RWPE1 (cell line): ENCODE data around the gene RNF166.

Experiments used
- CTCF ChIA-PET: fragments of 350-600 bp; sonication (Branson Sonifier 250); formaldehyde crosslinking; extraction: SDS; loops from one replicate; lab custom pipeline; 2021; lab: Yijun Ruan, JAX
- POLR2A ChIA-PET: fragments of 400-600 bp; formaldehyde crosslinking; extraction: SDS; loops from one replicate; lab custom pipeline; 2020; ENCODE audit warnings: antibody characterized with exemption; ENCODE audit not compliant: low non-redundant PET; lab: Yijun Ruan, JAX
- DNase-seq: peaks from one replicate; pipeline ENCODE4 v3.0.0; 2012; ENCODE audit warnings: low spot score
- H3K27ac ChIP-seq: fragments of 450-650 bp; 2 replicates; pipeline ENCODE4 v1.5.1; 2017
- TF ChIP-seq, protein P1 (sequence below): fragments of 450-650 bp; conservative IDR thresholded peaks from 2 replicates; pipeline ENCODE4 v1.5.1; 2017; ENCODE audit warnings: low read depth, mild to moderate bottlenecking

The RNF166 gene

DNA sequence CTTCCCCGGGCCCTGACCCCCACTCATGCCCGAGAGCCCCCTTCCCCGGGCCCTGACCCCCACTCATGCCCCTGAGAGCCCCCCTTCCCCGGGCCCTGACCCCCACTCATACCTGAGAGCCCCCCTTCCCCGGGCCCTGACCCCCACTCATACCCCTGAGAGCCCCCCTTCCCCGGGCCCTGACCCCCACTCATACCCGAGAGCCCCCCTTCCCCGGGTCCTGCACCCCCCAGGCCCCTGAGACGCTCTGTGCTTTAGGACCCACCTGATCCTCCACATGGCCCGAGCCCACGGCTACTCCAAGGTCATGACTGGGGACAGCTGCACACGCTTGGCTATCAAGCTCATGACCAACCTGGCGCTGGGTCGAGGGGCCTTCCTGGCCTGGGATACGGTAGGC is 6.8 kb upstream of the RNF166 start:
- no peak overlapping the region for H3K27ac ChIP-seq
- ChIA-PET POLR2A (no interaction called here), CTCF (interaction anchor here (0.6 kb wide), 1 partner anchor 145 kb away, joined by 3 read pairs; no protein-coding TSS in a partner anchor)
- TF ChIP-seq, protein P1, sequence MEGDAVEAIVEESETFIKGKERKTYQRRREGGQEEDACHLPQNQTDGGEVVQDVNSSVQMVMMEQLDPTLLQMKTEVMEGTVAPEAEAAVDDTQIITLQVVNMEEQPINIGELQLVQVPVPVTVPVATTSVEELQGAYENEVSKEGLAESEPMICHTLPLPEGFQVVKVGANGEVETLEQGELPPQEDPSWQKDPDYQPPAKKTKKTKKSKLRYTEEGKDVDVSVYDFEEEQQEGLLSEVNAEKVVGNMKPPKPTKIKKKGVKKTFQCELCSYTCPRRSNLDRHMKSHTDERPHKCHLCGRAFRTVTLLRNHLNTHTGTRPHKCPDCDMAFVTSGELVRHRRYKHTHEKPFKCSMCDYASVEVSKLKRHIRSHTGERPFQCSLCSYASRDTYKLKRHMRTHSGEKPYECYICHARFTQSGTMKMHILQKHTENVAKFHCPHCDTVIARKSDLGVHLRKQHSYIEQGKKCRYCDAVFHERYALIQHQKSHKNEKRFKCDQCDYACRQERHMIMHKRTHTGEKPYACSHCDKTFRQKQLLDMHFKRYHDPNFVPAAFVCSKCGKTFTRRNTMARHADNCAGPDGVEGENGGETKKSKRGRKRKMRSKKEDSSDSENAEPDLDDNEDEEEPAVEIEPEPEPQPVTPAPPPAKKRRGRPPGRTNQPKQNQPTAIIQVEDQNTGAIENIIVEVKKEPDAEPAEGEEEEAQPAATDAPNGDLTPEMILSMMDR = no peak
- DNase-seq = no peak

DNA sequence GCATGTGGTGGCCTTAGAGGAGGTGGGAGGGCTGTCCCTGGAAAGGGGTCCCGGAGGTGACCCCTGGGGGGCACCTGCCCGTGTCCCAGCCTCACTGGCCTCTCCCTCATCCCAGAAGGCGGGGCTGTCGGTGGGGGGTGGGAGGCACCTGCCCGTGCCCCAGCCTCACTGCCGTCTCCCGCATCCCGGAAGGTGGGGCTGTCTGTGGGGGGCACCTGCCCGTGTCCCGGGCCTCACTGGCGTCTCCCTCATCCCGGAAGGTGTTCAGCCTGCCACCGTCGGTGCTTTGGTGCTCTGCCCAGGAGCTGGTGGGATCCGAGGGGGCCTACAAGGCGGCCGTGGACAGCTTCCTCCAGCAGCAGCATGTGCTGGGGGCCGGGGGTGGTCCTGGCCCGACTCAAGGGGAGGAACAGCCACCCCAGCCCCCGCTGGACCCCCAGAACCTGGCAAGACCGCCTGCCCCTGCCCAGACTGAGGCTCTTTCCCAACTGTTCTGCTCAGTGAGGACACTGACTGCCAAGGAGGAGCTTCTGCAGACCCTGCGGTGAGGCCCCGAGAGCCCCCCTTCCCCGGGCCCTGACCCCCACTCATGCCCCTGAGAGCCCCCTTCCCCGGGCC is 6.3 kb upstream of the RNF166 start:
- TF ChIP-seq, protein P1 = no peak
- ChIA-PET POLR2A (no interaction called here), CTCF (interaction anchor here (0.6 to 0.7 kb wide), 2 partner anchors 146 to 613 kb away, joined by 3 to 4 read pairs; no protein-coding TSS in a partner anchor)
- no peak for DNase-seq
- peak overlapping the region; percentile 37 for H3K27ac ChIP-seq

DNA sequence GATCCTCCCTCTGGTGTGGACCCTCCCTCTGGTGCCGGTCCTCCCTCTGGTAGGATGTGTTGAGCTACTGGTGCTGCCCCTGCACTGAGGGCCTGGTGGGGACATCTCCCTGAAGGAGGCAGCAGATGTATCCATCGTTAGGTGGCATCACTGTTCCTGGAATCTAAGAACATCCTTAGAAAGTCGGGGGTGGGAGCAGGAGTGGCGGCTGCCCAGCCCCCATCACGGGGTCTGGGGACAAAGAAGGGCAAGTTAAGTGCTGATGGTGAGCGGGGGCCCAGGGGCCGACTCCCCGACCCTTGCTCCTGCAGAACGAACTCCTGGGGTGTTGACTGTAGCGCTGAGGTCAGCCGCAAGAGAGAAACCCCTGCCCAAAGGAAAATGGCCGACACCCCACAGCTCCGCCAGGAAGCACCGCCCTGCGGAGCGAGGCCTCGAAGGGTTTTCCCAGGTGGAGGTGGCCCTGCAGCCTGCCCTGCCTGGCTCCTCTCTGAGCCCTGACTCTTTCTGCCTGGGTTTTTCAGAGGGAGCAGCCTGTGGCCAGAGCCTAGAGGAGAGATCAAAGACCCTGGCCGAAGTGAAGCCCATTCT is 5.6 kb upstream of the RNF166 start:
- no peak for DNase-seq
- POLR2A ChIA-PET = no interaction called here
- TF ChIP-seq, protein P1 = no peak
- H3K27ac ChIP-seq = peak overlapping the region; percentile 37
- CTCF ChIA-PET = interaction anchor here (0.7 kb wide), 1 partner anchor 614 kb away, joined by 4 read pairs; no protein-coding TSS in a partner anchor

DNA sequence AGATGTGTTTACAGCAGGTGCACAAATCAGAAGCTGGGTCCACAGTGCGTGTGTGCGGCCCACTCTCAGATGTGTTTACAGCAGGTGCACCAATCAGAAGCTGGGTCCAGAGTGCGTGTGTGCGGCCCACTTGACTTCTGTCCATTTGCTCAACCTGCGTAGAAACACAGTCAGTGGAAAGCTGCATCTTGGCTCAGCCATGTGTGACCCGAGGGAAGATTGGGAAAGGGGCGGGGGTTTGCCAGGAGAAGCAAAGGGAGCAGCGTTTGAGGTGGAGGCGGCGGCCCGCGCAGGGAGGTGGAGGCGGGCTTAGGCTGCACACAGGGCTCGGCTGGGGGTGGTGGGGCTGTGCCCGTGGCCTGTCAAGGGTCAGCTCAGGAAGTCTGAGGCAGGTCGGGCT is 4.3 kb upstream of the RNF166 start:
- TF ChIP-seq, protein P1 = no peak
- H3K27ac ChIP-seq = peak overlapping the region; percentile 37
- POLR2A ChIA-PET = no interaction called here
- no peak for DNase-seq
- CTCF ChIA-PET = interaction anchor here (0.6 kb wide), 1 partner anchor 1008 kb away, joined by 5 read pairs; no protein-coding TSS in a partner anchor

DNA sequence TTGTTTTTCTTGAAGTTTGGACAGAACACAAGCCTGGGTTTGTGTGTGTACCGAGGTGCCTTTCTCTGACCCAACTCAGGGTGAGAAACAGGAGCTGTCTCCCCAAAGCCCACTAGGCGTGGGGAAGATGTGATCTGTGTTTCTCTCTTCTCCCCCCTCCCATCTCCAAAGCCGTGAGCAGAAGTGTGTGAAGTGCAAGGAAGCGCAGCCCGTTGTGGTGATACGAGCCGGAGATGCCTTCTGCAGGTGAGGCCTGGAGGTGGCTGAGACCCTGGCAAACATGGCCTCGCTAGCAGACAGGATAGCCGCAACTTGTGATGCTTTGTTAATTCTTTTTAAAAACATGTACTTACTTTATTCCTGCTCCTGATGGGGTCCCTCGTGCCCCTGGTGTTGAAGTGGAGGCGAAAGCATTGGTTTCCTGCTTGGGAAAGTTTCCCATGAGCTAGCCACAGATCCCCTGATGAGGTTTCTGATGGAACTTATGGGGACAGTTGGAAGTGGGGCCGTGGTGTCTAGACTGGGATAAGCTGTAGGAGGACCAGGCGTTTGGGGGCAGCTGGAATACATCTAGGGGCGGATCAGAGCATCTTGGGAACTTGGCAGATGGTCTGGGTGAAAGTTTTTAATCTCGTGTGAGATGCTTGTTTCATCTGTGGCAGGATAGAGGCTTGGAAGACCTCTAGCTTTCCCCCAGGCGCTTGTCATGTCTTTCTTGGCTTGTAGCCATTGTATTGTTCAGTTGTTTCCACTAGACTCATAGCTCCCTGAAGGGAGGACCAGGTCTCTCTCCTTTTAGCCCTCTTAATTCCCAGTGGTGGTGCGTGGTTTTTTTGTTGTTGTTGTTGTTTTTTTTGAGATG is 988 bp upstream of the RNF166 start:
- POLR2A ChIA-PET = no interaction called here

DNA sequence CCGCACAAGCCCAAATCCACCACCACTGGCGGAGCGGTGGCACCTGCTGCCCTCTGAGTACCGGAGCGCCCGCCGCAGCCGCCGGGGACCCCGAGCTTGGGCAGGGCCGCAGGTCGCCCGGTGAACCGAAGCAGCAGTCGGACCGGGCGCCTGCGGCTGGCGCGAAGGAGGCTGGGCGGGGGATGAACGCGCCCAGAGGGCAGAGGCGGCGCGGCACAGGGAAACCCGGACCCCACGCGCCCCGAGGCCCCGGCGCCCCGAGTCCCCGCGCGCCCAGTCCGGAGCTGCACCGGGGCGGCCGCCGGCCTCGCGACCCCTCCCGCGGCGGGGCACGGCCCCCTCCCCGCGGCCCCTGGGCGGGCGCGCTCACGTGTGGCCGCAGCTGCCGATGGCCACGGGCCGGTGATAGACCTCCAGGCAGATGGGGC is 393 bp downstream of the RNF166 start:
- ChIA-PET POLR2A (no interaction called here), CTCF (interaction anchor here (1.1 kb wide), 1 partner anchor 31 kb away, joined by 3 read pairs; no protein-coding TSS in a partner anchor)
- DNase-seq = no peak
- TF ChIP-seq, protein P1 = no peak
- H3K27ac ChIP-seq = peak overlapping the region; percentile 67

More for the DNA sequence above, 988 bp upstream of the RNF166 start:
- CTCF ChIA-PET = interaction anchor here (0.6 to 1.1 kb wide), 2 partner anchors 30 to 1153 kb away, joined by 3 read pairs; no protein-coding TSS in a partner anchor
- TF ChIP-seq, protein P1 = no peak
- no peak for DNase-seq
- peak overlapping the region; percentile 67 for H3K27ac ChIP-seq
